ENCODE data around the gene KDM2B. TPM values are rescaled to one million over a fixed set of nuclear protein-coding genes. Genes with fewer than 3 reads are reported as not detected.
A peak's percentile ranks its signal among the peaks of the same experiment; 100 is the strongest.
"Not testable (repeated sequence)": the region's sequence is repeated elsewhere in the genome, so short reads cannot be mapped to it uniquely, and the experiment has no call there.

KDM2B gene
- total RNA-seq, 1 donor from 2014 or later = 23.8 TPM

DNA sequence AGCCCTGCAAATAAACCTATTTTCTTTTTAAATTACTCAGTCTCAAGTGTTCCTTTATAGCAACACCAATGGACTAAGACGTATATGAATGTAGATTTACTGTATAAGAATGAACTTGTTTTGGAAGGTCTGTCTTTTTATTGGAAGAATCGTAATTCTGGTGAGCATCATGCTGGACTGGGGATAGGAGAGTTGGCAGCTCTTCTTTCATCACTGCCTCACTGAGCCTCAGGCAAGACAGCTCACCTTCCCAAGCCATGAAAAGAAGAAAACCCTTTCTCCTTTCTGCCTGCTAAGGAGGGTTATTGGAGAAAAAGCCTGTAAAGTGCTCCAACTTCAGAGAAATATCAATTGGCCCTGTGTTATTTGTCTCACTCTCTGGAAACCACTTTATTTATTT, 190.0 kb downstream of the KDM2B start:
- no peak overlapping the region for H3K4me3 ChIP-seq (ENCODE audit: low read depth, low read length)
- DNase-seq (ENCODE audit: low read depth) = no peak
- TF ChIP-seq, protein P1, sequence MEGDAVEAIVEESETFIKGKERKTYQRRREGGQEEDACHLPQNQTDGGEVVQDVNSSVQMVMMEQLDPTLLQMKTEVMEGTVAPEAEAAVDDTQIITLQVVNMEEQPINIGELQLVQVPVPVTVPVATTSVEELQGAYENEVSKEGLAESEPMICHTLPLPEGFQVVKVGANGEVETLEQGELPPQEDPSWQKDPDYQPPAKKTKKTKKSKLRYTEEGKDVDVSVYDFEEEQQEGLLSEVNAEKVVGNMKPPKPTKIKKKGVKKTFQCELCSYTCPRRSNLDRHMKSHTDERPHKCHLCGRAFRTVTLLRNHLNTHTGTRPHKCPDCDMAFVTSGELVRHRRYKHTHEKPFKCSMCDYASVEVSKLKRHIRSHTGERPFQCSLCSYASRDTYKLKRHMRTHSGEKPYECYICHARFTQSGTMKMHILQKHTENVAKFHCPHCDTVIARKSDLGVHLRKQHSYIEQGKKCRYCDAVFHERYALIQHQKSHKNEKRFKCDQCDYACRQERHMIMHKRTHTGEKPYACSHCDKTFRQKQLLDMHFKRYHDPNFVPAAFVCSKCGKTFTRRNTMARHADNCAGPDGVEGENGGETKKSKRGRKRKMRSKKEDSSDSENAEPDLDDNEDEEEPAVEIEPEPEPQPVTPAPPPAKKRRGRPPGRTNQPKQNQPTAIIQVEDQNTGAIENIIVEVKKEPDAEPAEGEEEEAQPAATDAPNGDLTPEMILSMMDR (conservative IDR thresholded peaks at IDR 0.05; ENCODE audit: low read depth, low read length) = no peak

GRCh38 chr12:121388421-121388981, 192.3 kb downstream of the KDM2B start:
- no peak for DNase-seq (ENCODE audit: low read depth)
- TF ChIP-seq, protein P1 (conservative IDR thresholded peaks at IDR 0.05; ENCODE audit: low read depth, low read length) = no peak
- H3K4me3 ChIP-seq (ENCODE audit: low read depth, low read length) = no peak overlapping the region

- not testable (repeated sequence) for DNase-seq (ENCODE audit: low read depth); H3K4me3 ChIP-seq (ENCODE audit: low read depth, low read length)
Observed at GRCh38 chr12:121384891-121385290, 195.9 kb downstream of the KDM2B start.

DNA sequence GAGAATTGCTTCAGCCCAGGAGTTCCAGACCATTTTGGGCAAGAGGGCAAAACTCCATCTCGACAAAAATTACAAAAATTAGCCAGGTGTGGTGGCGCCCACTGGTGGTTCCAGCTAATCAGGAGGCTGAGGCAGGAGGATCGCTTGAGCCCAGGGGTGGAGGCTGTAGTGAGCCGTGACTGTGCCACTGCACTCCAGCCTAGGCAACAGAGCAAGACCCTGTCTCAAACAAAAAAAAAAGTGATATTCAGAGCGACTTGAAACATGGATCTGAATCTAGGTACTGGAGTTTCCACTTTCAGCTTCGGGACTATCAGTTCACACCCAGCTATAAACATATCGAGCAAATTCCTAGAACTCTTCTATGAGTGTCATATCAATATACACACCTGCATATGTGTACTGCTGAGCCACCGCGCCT, 197.2 kb downstream of the KDM2B start:
- H3K4me3 ChIP-seq (ENCODE audit: low read depth, low read length) = no peak overlapping the region
- no peak for DNase-seq (ENCODE audit: low read depth)
- TF ChIP-seq, protein P1 (conservative IDR thresholded peaks at IDR 0.05; ENCODE audit: low read depth, low read length) = peak; percentile 31

DNA sequence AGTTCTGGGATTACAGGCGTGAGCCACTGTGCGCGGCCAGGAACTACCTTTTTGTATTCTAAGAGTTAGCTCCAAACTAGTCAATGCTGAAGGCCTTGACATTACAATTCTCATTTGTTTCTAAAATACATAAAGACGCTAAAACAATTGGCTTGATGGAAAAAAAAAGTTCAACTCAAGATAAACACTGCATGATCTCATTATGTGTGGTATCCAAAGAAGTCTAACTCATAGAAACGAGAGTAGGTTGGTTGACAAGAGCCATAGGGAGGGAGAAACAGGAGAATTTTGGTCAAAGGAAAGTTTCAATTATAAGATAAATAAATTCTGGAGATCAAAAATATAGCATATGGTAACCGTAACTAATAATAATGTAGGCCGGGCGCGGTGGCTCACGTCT, 200.9 kb downstream of the KDM2B start:
- TF ChIP-seq, protein P1 (conservative IDR thresholded peaks at IDR 0.05; ENCODE audit: low read depth, low read length) = no peak
- DNase-seq (ENCODE audit: low read depth) = no peak
- no peak overlapping the region for H3K4me3 ChIP-seq (ENCODE audit: low read depth, low read length)

Other genes with a start within 250 kb of the KDM2B start
- gene ANAPC5, start 228.6 kb downstream of the KDM2B start, total RNA-seq = 79.7 and 158 TPM in 2 replicates
- 43.8 and 52.3 TPM in 2 replicates for gene RNF34, start 180.9 kb downstream of the KDM2B start, total RNA-seq
- gene ORAI1, start 45.5 kb upstream of the KDM2B start, total RNA-seq = 19.4 and 20.1 TPM in 2 replicates
- 0.81 TPM in 1 of 2 replicates, not detected in the other for gene MORN3, start 88.6 kb upstream of the KDM2B start, total RNA-seq
- 5.5 and 12.4 TPM in 2 replicates for gene TMEM120B, start 131.7 kb upstream of the KDM2B start, total RNA-seq
- gene RHOF, start 212.7 kb upstream of the KDM2B start, total RNA-seq = 180 and 181 TPM in 2 replicates
- gene SETD1B, start 223.0 kb upstream of the KDM2B start, total RNA-seq = 4.4 and 5.2 TPM in 2 replicates